Prostate gland (tissue), 2 donors: ENCODE measurements around the gene AK9. TPM values are rescaled to one million over a fixed set of nuclear protein-coding genes. Genes with fewer than 3 reads are reported as not detected.
A peak's percentile ranks its signal among the peaks of the same experiment; 100 is the strongest.

Source experiments
- DNase-seq: peaks from one replicate; pipeline ENCODE4 v3.0.0-alpha.2; 2019; ENCODE audit warnings: low spot score
- H3K27ac ChIP-seq, 2 donors: fragments of 200-600 bp; sonication (generic); 2 replicates each; pipeline ENCODE4 v1.5.1; 2017 to 2019
- H3K27me3 ChIP-seq: fragments of 200-600 bp; sonication (generic); replicated peaks from 2 replicates; pipeline ENCODE4 v1.5.1; 2019; ENCODE audit not compliant: insufficient read depth
- H3K36me3 ChIP-seq, 2 donors: fragments of 200-600 bp; sonication (generic); 1 replicate in 1 of 2; 2 replicates in 1 of 2; pipeline versions ENCODE4 v1.5.1 to v1.8.1; 2017 to 2019
- H3K4me1 ChIP-seq: fragments of 200-600 bp; sonication (generic); replicated peaks from 2 replicates; pipeline ENCODE4 v1.5.1; 2019
- H3K4me3 ChIP-seq, 2 donors: fragments of 200-600 bp; sonication (generic); 2 replicates each; pipeline ENCODE4 v1.5.1; 2017 to 2019
- H3K9me3 ChIP-seq: fragments of 200-600 bp; sonication (generic); 2 replicates; pipeline ENCODE4 v1.5.1; 2017
- POLR2A ChIP-seq: fragments of 450-650 bp; IDR thresholded peaks from one replicate; pipeline ENCODE4 v1.6.1; 2016; ENCODE audit warnings: antibody characterized with exemption, mild to moderate bottlenecking
- POLR2AphosphoS5 ChIP-seq: sonication (generic); formaldehyde crosslinking; IDR thresholded peaks from one replicate; pipeline ENCODE4 v1.6.1; 2017; ENCODE audit warnings: antibody characterized with exemption
- WGBS: methylation state at CpG from one replicate; pipeline ENCODE4 v1.1.5; 2018; 5-methylcytosine and 5-hydroxymethylcytosine counted together
- intact Hi-C: fragments of 100-400 bp; cut with DNase I; formaldehyde crosslinking; loops from one replicate; pipeline ENCODE4 v1.14.2; 2022
- total RNA-seq, 2 donors: library from RNA; depleted of rRNA; stranded (reverse); fragments of >200 nt; gene quantifications; one replicate each; pipeline ENCODE4 v1.1.0, GENCODE V29; 2016
- TF ChIP-seq, protein P1 (sequence below), 4 experiments: fragments of 200-600 bp in 2 of 4; fragments of 450-650 bp in 2 of 4; sonication (generic) in 2 of 4; IDR thresholded peaks; 1 replicate in 3 of 4; 2 replicates in 1 of 4; pipeline ENCODE4 v1.5.1; 2016 to 2019; ENCODE audit warnings: antibody characterized with exemption in 4 of 4, mild to moderate bottlenecking in 2 of 4, moderate library complexity in 2 of 4

The AK9 gene
- total RNA-seq, 2 donors from 2014 or later, result 4.5 to 22.0 TPM

DNA sequence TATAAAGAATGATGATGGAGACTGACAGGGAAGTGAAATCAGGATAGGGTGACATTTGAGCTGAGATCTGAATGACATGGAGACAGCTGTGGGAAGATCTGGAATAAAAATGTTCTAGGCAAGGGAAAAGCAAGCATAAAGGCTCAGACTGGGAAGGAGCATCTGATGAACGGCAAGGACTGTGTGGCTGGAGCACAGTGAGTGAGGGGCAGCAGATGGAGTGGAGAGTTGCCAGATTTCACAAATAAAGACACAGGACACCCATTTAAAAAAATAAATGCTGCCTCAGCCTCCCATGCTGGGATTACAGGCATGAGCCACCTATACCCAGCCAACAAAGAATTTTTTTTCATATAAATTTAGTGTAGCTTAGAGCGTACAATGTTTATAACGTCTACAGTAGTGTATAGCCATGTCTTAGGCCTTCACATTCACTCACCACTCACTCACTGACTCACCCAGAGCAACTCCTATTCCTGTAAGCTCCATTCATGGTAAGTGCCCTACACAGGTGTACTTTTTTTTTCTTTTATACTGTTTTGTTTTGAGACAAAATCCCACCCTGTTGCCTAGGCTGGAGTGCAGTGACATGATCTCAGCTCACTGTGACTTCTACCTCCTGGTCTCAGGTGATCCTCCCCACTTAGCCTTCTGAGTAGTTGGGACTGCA is 205.6 kb downstream of the AK9 start:
- Histone ChIP-seq H3K9me3 (no peaks in the 10 kb centered on the region), H3K27me3 (no peaks in the 10 kb centered on the region), H3K4me3 (no peak overlapping the region), H3K27ac (no peak overlapping the region), H3K36me3 (no peaks in the 10 kb centered on the region), H3K4me1 (peaks cover under 1% of the 10 kb centered on the region)
- 74% methylated on average over 3 of the region's 3 CpGs for WGBS
- intact Hi-C loops, result no loop called here
- TF ChIP-seq, protein P1, sequence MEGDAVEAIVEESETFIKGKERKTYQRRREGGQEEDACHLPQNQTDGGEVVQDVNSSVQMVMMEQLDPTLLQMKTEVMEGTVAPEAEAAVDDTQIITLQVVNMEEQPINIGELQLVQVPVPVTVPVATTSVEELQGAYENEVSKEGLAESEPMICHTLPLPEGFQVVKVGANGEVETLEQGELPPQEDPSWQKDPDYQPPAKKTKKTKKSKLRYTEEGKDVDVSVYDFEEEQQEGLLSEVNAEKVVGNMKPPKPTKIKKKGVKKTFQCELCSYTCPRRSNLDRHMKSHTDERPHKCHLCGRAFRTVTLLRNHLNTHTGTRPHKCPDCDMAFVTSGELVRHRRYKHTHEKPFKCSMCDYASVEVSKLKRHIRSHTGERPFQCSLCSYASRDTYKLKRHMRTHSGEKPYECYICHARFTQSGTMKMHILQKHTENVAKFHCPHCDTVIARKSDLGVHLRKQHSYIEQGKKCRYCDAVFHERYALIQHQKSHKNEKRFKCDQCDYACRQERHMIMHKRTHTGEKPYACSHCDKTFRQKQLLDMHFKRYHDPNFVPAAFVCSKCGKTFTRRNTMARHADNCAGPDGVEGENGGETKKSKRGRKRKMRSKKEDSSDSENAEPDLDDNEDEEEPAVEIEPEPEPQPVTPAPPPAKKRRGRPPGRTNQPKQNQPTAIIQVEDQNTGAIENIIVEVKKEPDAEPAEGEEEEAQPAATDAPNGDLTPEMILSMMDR (IDR thresholded peaks at IDR 0.05), result no peak
- TF ChIP-seq POLR2A (no peak), POLR2AphosphoS5 (no peak)
- DNase-seq, result no peak

DNA sequence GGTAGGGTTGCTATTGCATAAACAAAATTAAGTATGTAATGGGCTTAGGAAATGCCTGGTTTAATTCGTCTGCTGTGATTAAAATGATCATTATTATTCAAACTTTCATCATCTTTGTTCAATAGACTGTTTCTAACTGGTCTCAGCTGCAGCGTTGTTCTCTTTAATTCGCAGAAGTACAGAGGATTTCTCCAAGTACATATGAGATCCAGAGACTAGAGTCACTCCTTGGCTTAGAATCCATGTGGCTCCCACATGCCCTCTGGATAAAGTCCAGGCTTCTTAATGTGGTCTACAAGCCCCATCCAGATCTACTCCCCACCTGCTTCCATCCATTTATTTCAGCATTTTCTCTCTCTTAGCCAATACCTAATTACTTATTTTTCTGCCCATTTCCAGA is 206.9 kb downstream of the AK9 start:
- no peak for TF ChIP-seq POLR2AphosphoS5
- TF ChIP-seq POLR2A, result no peak
- TF ChIP-seq, protein P1 (IDR thresholded peaks at IDR 0.05), result no peak
- H3K9me3 ChIP-seq, result no peaks in the 10 kb centered on the region
- intact Hi-C loops, result loop anchor here (5.0 kb wide), 2 partner anchors 102 to 693 kb away; partner anchors contain the start of genes CD164 and WASF1
- H3K27ac ChIP-seq, result peak overlapping the region in 1 of 2 donors; percentile 63
- H3K4me1 ChIP-seq, result peaks cover 4% of the 10 kb centered on the region
- no peak overlapping the region for H3K4me3 ChIP-seq
- H3K27me3 ChIP-seq, result no peaks in the 10 kb centered on the region
- H3K36me3 ChIP-seq, result no peaks in the 10 kb centered on the region
- WGBS, result 47% methylated on average over 3 of the region's 3 CpGs
- DNase-seq, result no peak

DNA sequence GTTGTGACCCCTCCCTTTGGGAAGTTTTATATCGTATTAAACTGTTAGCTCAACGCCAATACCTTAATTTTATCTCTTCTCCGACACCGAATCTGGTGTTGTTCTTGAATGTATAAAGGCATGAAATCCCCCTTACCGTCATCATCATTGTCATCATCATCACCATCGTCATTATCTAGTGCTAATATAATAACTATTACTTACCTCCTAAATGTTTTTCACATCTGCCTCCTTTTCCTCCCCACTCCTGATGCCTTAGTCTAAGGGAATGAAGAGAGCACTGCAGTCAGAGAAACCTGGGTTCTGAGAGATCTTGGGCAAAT is 207.3 kb downstream of the AK9 start:
- DNase-seq, result no peak
- no peaks in the 10 kb centered on the region for H3K9me3 ChIP-seq
- H3K4me1 ChIP-seq, result peaks cover 4% of the 10 kb centered on the region
- peak overlapping the region; percentile 63 to 75 for H3K27ac ChIP-seq
- intact Hi-C loops, result loop anchor here (2.0 to 5.0 kb wide), 3 partner anchors 43 to 694 kb away; partner anchors contain the start of genes CD164, PPIL6, SMPD2 and WASF1
- no peaks in the 10 kb centered on the region for H3K36me3 ChIP-seq
- H3K4me3 ChIP-seq, result peak overlapping the region; percentile 97 to 99
- no peaks in the 10 kb centered on the region for H3K27me3 ChIP-seq
- whole genome bisulfite sequencing, result 1% methylated on average over 6 of the region's 6 CpGs
- TF ChIP-seq, protein P1 (IDR thresholded peaks at IDR 0.05), result no peak
- TF ChIP-seq POLR2AphosphoS5 (no peak), POLR2A (no peak)

DNA sequence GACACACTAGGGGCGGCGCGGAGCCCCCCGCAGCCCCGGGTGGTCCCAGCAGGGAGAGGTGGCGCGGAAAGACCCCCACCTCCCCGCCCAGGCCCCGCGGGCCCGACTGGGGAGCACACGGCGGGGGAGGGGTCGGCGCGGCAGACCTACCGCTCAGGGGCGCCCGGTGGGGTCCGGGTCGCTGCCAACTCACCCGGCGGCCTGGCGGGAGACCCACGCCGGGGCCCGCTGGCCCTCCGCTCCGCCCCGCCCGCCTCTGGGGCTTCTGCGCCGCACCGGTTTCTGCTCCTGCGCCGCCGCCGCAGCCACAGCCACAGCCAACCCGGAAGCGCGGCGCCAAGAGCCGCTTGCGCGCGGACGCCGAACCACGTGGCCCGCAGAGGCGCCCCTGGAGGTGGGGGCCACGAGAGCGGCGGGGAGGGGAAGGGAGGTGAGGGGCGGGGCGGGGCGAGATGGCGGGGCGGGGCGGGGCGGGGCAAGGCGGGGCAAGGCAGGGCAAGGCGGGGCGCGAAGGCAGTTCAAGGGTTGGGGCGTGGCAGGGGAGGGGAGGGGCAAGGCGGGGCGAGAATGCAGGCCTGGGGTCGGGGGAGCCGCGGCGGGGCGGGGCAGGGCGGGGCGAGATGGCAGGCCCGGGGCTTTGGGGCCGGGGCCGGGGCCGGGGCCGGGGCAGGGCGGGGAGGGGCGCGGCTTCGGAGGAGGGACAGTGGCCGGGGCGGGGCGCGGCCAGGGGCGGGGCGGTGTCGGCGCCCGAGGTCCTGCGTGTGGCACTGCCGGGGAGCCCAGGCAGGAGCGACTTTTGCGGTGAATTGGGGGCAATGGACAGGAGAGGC is 207.9 kb downstream of the AK9 start, which contains the start of gene ZBTB24:
Gene ZBTB24, minus strand, starts transcription at position 315 of the 830 bp plus-strand sequence. CDS start 1,193 bp downstream, outside the sequence.
- peak; percentile 91 for DNase-seq
- H3K9me3 ChIP-seq, result no peaks in the 10 kb centered on the region
- peak within 1 kb of the TSS; percentile 75 to 76 for H3K27ac ChIP-seq
- no peaks in the 10 kb centered on the region for H3K36me3 ChIP-seq
- H3K4me1 ChIP-seq, result peaks cover 4% of the 10 kb centered on the region
- no peaks in the 10 kb centered on the region for H3K27me3 ChIP-seq
- H3K4me3 ChIP-seq, result peak within 1 kb of the TSS; percentile 97 to 99
- WGBS, result 3% methylated on average over 26 of the region's 97 CpGs
- intact Hi-C loops, result loop anchor here (2.0 to 5.0 kb wide), 3 partner anchors 42 to 694 kb away; partner anchors contain the start of genes CD164, PPIL6, SMPD2 and WASF1
- TF ChIP-seq POLR2AphosphoS5, result peak; percentile 82
- TF ChIP-seq POLR2A, result peak; percentile 51
- TF ChIP-seq, protein P1 (IDR thresholded peaks at IDR 0.05), result peak in 2 of 4 experiments; percentile 4 to 8
